ENCODE data around the gene LSM3. TPM values are rescaled to one million over a fixed set of nuclear protein-coding genes. Genes with fewer than 3 reads are reported as not detected.
A peak's percentile ranks its signal among the peaks of the same experiment; 100 is the strongest.

Gene LSM3
- total and polyA plus RNA-seq, 9 of the 15 experiments (the other 6 are each of a cell fraction or from before 2014, with no cell fraction given): 33.8 to 203 (median 61.2) TPM

GRCh38 chr3:14162178-14162577, 16.4 kb upstream of the LSM3 start:
- POLR2A ChIA-PET: interaction anchor here (0.8 kb wide), 1 partner anchor 16 kb away, joined by 3 read pairs; the partner anchor contains the start of genes LSM3 and XPC

GRCh38 chr3:14166877-14167603, 11.6 kb upstream of the LSM3 start:
- no peaks in the 10 kb centered on the region for H3K79me2 ChIP-seq (ENCODE audit: control insufficient read depth, insufficient read depth, low read length)
- H3K4me1 ChIP-seq (replicated peaks in 1 of 2; ENCODE audit: control insufficient read depth in 2 of 2, insufficient read depth in 2 of 2, low read length in 2 of 2): no peaks in the 10 kb centered on the region
- in situ Hi-C loops (cut with MboI): no loop called here
- no peak overlapping the region for H3K9ac ChIP-seq (ENCODE audit: insufficient read depth in 1 of 2, low read depth in 2 of 2, low read length in 2 of 2)
- H3K9me1 ChIP-seq (ENCODE audit: control insufficient read depth, insufficient read depth, low read length): no peaks in the 10 kb centered on the region
- WGBS (ENCODE audit: insufficient coverage, low coverage, missing lambda C conversion rate): 94% methylated on average over 9 of the region's 9 CpGs
- no peaks in the 10 kb centered on the region for H4K20me1 ChIP-seq (replicated peaks; ENCODE audit: control insufficient read depth, insufficient read depth, low read length)
- no peak overlapping the region for H3K4me3 ChIP-seq
- H3K27ac ChIP-seq (ENCODE audit: extremely low read depth, low read depth, low read length): no peak overlapping the region
- H3K9me3 ChIP-seq (replicated peaks; ENCODE audit: control insufficient read depth, insufficient read depth, low read depth, low read length): peaks cover 7% of the 10 kb centered on the region; the same call in 1 of the 2 replicates
- H3K27me3 ChIP-seq (ENCODE audit: control insufficient read depth in 2 of 2, insufficient read depth in 2 of 2, low read length in 2 of 2): no peaks in the 10 kb centered on the region
- H3K36me3 ChIP-seq (ENCODE audit: control insufficient read depth, insufficient read depth, low read length): peaks cover 95% of the 10 kb centered on the region
- intact Hi-C loops (cut with micrococcal nuclease): no loop called here
- no TSS peak for BruUV-seq (replicated peaks)
- CTCF ChIA-PET (ENCODE audit: low intra/inter-chr PET ratio): no interaction called here
- DNase-seq (ENCODE audit: extremely low read depth in 1 of 4, low spot score in 3 of 4) (no peak), FAIRE-seq (no peak), ATAC-seq (no peak)
- no peak overlapping the region for H3K4me2 ChIP-seq (ENCODE audit: insufficient read depth, low read length)
- POLR2A ChIA-PET: interaction anchor here (0.6 to 3.4 kb wide), 6 partner anchors 8 to 22 kb away, joined by 3 to 15 read pairs (median 3); partner anchors contain the start of genes LSM3 and XPC
- H2AFZ ChIP-seq (ENCODE audit: low read depth, low read length): no peak overlapping the region
- TF ChIP-seq ETS2 (tag; IDR thresholded peaks at IDR 0.05; ENCODE audit: borderline replicate concordance, poor library complexity, severe bottlenecking) (no peak), ZNF41 (CRISPR knock-in tag; conservative IDR thresholded peaks at IDR 0.05) (no peak), E2F4 (CRISPR knock-in tag; IDR thresholded peaks at IDR 0.05; ENCODE audit: low read depth) (no peak), MYBL2 (IDR thresholded peaks at IDR 0.05; ENCODE audit: low read depth) (no peak), MYBL2 (CRISPR knock-in tag; IDR thresholded peaks at IDR 0.05; ENCODE audit: borderline replicate concordance) (no peak), DPF2 (IDR thresholded peaks at IDR 0.05) (no peak), POLR2H (tag; IDR thresholded peaks at IDR 0.05; ENCODE audit: low read depth) (no peak), ZFP91 (CRISPR knock-in tag; IDR thresholded peaks at IDR 0.05) (no peak), TAF1 (IDR thresholded peaks at IDR 0.05; ENCODE audit: control insufficient read depth, extremely low read depth, insufficient read depth, low read length, severe bottlenecking) (no peak)

More at GRCh38 chr3:14162178-14162577, 16.4 kb upstream of the LSM3 start:
- Histone ChIP-seq H3K9me3 (replicated peaks; ENCODE audit: control insufficient read depth, insufficient read depth, low read depth, low read length) (peaks cover 16% of the 10 kb centered on the region), H3K36me3 (ENCODE audit: control insufficient read depth, insufficient read depth, low read length) (peaks cover 95% of the 10 kb centered on the region), H3K27me3 (ENCODE audit: control insufficient read depth in 2 of 2, insufficient read depth in 2 of 2, low read length in 2 of 2) (no peaks in the 10 kb centered on the region), H3K9me1 (ENCODE audit: control insufficient read depth, insufficient read depth, low read length) (no peaks in the 10 kb centered on the region), H3K9ac (ENCODE audit: insufficient read depth in 1 of 2, low read depth in 2 of 2, low read length in 2 of 2) (no peak overlapping the region), H4K20me1 (replicated peaks; ENCODE audit: control insufficient read depth, insufficient read depth, low read length) (no peaks in the 10 kb centered on the region), H3K4me2 (ENCODE audit: insufficient read depth, low read length) (no peak overlapping the region), H3K4me3 (no peak overlapping the region), H3K79me2 (ENCODE audit: control insufficient read depth, insufficient read depth, low read length) (no peaks in the 10 kb centered on the region), H3K27ac (ENCODE audit: extremely low read depth, low read depth, low read length) (no peak overlapping the region), H2AFZ (ENCODE audit: low read depth, low read length) (no peak overlapping the region), H3K4me1 (replicated peaks in 1 of 2; ENCODE audit: control insufficient read depth in 2 of 2, insufficient read depth in 2 of 2, low read length in 2 of 2) (no peaks in the 10 kb centered on the region)
- WGBS (ENCODE audit: insufficient coverage, low coverage, missing lambda C conversion rate): 98% methylated on average over 2 of the region's 2 CpGs
- intact Hi-C loops (cut with micrococcal nuclease): no loop called here
- no TSS peak for BruUV-seq (replicated peaks)
- no peak for ATAC-seq
- no peak for DNase-seq (ENCODE audit: extremely low read depth in 1 of 4, low spot score in 3 of 4)
- in situ Hi-C loops (cut with MboI): no loop called here
- TF ChIP-seq FOXJ3 (CRISPR knock-in tag; IDR thresholded peaks at IDR 0.05) (no peak), CEBPG (CRISPR knock-in tag; IDR thresholded peaks at IDR 0.05) (no peak), CEBPG (tag; conservative IDR thresholded peaks at IDR 0.05 in 1 of 2, IDR thresholded peaks at IDR 0.05 in 1 of 2) (peak; percentile 41 to 78; a peak in 2 of 4 replicates), CEBPB (tag; IDR thresholded peaks at IDR 0.05) (peak; percentile 86)
- CTCF ChIA-PET (ENCODE audit: low intra/inter-chr PET ratio): no interaction called here
- FAIRE-seq: no peak

Data from K562 (cell line).